Breast epithelium (tissue), 3 donors: ENCODE data around the gene AFAP1.

Source experiments
- POLR2A ChIP-seq: fragments of 450-650 bp; IDR thresholded peaks from one replicate; pipeline ENCODE4 v1.6.1; 2016; ENCODE audit warnings: antibody characterized with exemption, mild to moderate bottlenecking, moderate library complexity
- POLR2AphosphoS5 ChIP-seq, 3 donors: sonication (generic); formaldehyde crosslinking; IDR thresholded peaks; one replicate each; pipeline ENCODE4 v1.6.1; 2017; ENCODE audit warnings: antibody characterized with exemption in 3 of 3
- TF ChIP-seq, protein P1 (sequence below), 3 donors: fragments of 450-650 bp; IDR thresholded peaks; one replicate each; pipeline ENCODE4 v1.5.1; 2016 to 2017; ENCODE audit warnings: antibody characterized with exemption in 3 of 3, mild to moderate bottlenecking in 3 of 3, moderate library complexity in 3 of 3

DNA sequence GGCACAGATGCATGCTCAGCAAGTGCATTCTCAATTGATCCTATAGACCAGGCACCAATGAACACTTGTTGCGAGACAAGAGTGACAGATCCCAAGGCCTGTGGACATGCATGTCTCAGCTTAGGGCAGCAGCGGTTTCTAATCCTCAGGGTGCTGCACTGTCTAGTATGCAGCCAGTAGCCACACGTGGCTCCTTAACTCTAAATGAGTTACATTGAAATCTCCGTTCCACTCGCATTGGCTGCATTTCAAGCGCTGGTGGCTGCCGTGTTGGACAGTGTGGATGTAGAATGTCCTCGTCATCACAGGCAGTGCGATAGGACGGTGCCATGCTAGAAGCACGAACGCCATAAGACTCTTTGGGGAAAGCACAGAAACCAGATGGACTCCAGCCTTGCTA, 24.0 kb upstream of the AFAP1 start:
- TF ChIP-seq, protein P1, sequence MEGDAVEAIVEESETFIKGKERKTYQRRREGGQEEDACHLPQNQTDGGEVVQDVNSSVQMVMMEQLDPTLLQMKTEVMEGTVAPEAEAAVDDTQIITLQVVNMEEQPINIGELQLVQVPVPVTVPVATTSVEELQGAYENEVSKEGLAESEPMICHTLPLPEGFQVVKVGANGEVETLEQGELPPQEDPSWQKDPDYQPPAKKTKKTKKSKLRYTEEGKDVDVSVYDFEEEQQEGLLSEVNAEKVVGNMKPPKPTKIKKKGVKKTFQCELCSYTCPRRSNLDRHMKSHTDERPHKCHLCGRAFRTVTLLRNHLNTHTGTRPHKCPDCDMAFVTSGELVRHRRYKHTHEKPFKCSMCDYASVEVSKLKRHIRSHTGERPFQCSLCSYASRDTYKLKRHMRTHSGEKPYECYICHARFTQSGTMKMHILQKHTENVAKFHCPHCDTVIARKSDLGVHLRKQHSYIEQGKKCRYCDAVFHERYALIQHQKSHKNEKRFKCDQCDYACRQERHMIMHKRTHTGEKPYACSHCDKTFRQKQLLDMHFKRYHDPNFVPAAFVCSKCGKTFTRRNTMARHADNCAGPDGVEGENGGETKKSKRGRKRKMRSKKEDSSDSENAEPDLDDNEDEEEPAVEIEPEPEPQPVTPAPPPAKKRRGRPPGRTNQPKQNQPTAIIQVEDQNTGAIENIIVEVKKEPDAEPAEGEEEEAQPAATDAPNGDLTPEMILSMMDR (IDR thresholded peaks at IDR 0.05): no peak
- no peak for TF ChIP-seq POLR2A
- TF ChIP-seq POLR2AphosphoS5 (IDR thresholded peaks at IDR 0.05): no peak
